ENCODE measurements around the gene MT1H. TPM values are rescaled to one million over a fixed set of nuclear protein-coding genes. Genes with fewer than 3 reads are reported as not detected.

MT1H gene
- total RNA-seq, 1 donor from 2014 or later: not detected

- Mint-ChIP-seq H3K4me1 (ENCODE audit: low read depth) (peaks cover 36% of the 10 kb centered on the region), H3K36me3 (ENCODE audit: low read depth) (peaks cover 8% of the 10 kb centered on the region), H3K27ac (ENCODE audit: unreplicated experiment) (no peak overlapping the region), H3K9me3 (ENCODE audit: low read depth) (peaks cover 19% of the 10 kb centered on the region), H3K27me3 (ENCODE audit: low read depth) (no peaks in the 10 kb centered on the region), H3K4me3 (ENCODE audit: unreplicated experiment) (no peak overlapping the region)
- TF ChIP-seq CTCF (IDR thresholded peaks at IDR 0.05): no peak
- DNase-seq (ENCODE audit: low spot score): no peak
Observed at GRCh38 chr16:56688762-56689161, 19.1 kb downstream of the MT1H start.

- Mint-ChIP-seq H3K9me3 (ENCODE audit: low read depth) (peaks cover 19% of the 10 kb centered on the region), H3K27me3 (ENCODE audit: low read depth) (no peaks in the 10 kb centered on the region), H3K4me1 (ENCODE audit: low read depth) (peaks cover 32% of the 10 kb centered on the region), H3K4me3 (ENCODE audit: unreplicated experiment) (no peak overlapping the region), H3K27ac (ENCODE audit: unreplicated experiment) (peak overlapping the region; percentile 42), H3K36me3 (ENCODE audit: low read depth) (peaks cover 8% of the 10 kb centered on the region)
- DNase-seq (ENCODE audit: low spot score): no peak
- TF ChIP-seq CTCF (IDR thresholded peaks at IDR 0.05): no peak
Observed at GRCh38 chr16:56689171-56689570, 19.6 kb downstream of the MT1H start.

- Mint-ChIP-seq H3K27ac (ENCODE audit: unreplicated experiment) (no peak overlapping the region), H3K36me3 (ENCODE audit: low read depth) (peaks cover 8% of the 10 kb centered on the region), H3K9me3 (ENCODE audit: low read depth) (peaks cover 19% of the 10 kb centered on the region), H3K4me1 (ENCODE audit: low read depth) (peaks cover 27% of the 10 kb centered on the region), H3K27me3 (ENCODE audit: low read depth) (no peaks in the 10 kb centered on the region), H3K4me3 (ENCODE audit: unreplicated experiment) (no peak overlapping the region)
- TF ChIP-seq CTCF (IDR thresholded peaks at IDR 0.05): no peak
- no peak for DNase-seq (ENCODE audit: low spot score)
Observed at GRCh38 chr16:56690420-56691122, 21.0 kb downstream of the MT1H start.

- peaks cover 11% of the 10 kb centered on the region for H3K9me3 Mint-ChIP-seq (ENCODE audit: low read depth)
- TF ChIP-seq CTCF (IDR thresholded peaks at IDR 0.05): no peak
- H3K36me3 Mint-ChIP-seq (ENCODE audit: low read depth): peaks cover 4% of the 10 kb centered on the region
- peaks cover 27% of the 10 kb centered on the region for H3K4me1 Mint-ChIP-seq (ENCODE audit: low read depth)
- peak overlapping the region; percentile 75 for H3K27ac Mint-ChIP-seq (ENCODE audit: unreplicated experiment)
- H3K27me3 Mint-ChIP-seq (ENCODE audit: low read depth): no peaks in the 10 kb centered on the region
- no peak for DNase-seq (ENCODE audit: low spot score)
- no peak overlapping the region for H3K4me3 Mint-ChIP-seq (ENCODE audit: unreplicated experiment)
Observed at GRCh38 chr16:56691885-56692284, 22.3 kb downstream of the MT1H start.

GRCh38 chr16:56695246-56695645 is 25.6 kb downstream of the MT1H start:
- Mint-ChIP-seq H3K9me3 (ENCODE audit: low read depth) (peaks cover 4% of the 10 kb centered on the region), H3K36me3 (ENCODE audit: low read depth) (no peaks in the 10 kb centered on the region), H3K4me3 (ENCODE audit: unreplicated experiment) (no peak overlapping the region), H3K27me3 (ENCODE audit: low read depth) (no peaks in the 10 kb centered on the region), H3K4me1 (ENCODE audit: low read depth) (peaks cover 13% of the 10 kb centered on the region), H3K27ac (ENCODE audit: unreplicated experiment) (no peak overlapping the region)
- TF ChIP-seq CTCF (IDR thresholded peaks at IDR 0.05): no peak
- DNase-seq (ENCODE audit: low spot score): no peak

All from chondrocyte (in vitro differentiated cells).